Measurements from ENCODE around the gene MRPL52.
"Not testable (repeated sequence)": the region's sequence is repeated elsewhere in the genome, so short reads cannot be mapped to it uniquely, and the experiment has no call there.

The MRPL52 gene

DNA sequence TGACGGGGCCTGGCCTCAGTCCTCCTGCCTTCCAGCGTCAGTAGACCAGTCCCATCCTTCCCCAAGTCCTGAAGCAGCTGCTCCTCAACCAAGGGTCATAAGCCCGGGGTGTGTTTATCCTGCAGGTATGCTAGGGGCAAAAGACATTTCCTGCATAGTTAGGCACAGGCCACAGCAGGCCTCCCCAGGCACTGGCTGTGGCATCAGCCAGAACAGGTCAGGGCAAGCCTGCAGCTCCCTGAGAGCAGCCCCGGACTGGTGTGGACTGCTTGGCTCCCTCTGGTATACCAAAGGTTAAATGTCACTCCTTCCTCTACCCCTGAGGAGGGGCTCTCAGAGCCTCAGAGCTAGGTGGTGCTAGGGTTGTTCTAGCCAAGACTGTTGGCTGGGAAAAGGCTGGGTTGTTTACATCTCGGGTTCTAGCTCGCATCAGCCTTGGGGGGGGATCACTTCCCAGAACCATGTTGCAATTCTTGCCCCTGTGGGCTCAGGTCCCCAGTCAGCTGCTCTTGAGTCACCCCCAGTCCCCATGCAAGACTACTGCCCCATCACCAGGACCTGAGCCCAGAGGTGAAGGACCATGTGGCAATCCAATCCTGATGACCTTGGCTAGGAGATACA is 9.6 kb downstream of the MRPL52 start:
- DNase-seq = no peak

DNA sequence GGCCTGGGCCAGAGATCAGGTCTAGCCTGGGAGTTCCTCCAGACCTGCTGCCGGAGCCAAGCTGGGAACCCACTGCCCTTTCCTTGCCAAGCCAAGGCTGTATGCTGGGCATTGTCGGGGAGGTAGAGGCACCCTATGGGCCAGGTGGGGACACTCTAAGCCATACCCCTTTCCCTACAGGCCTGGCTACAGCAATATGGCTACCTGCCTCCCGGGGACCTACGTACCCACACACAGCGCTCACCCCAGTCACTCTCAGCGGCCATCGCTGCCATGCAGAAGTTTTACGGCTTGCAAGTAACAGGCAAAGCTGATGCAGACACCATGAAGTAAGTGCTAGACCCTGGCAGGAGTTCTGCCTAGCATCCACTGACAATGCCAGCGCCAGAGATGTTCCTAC is 11.6 kb downstream of the MRPL52 start:
- no peak for DNase-seq

DNA sequence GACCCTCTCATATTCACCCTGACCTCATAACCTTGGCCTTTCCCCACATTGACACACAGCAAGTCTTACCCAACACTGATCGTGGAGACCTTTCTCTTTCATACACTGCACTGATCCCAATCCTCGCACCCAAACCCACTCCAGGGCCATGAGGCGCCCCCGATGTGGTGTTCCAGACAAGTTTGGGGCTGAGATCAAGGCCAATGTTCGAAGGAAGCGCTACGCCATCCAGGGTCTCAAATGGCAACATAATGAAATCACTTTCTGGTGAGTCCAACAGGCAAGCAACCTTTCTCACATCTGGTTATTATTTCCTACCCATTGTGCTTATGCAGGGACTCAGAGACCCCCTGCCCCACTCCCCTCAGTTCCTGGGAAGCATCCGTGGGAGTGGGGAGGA is 12.1 kb downstream of the MRPL52 start:
- DNase-seq = no peak

DNA sequence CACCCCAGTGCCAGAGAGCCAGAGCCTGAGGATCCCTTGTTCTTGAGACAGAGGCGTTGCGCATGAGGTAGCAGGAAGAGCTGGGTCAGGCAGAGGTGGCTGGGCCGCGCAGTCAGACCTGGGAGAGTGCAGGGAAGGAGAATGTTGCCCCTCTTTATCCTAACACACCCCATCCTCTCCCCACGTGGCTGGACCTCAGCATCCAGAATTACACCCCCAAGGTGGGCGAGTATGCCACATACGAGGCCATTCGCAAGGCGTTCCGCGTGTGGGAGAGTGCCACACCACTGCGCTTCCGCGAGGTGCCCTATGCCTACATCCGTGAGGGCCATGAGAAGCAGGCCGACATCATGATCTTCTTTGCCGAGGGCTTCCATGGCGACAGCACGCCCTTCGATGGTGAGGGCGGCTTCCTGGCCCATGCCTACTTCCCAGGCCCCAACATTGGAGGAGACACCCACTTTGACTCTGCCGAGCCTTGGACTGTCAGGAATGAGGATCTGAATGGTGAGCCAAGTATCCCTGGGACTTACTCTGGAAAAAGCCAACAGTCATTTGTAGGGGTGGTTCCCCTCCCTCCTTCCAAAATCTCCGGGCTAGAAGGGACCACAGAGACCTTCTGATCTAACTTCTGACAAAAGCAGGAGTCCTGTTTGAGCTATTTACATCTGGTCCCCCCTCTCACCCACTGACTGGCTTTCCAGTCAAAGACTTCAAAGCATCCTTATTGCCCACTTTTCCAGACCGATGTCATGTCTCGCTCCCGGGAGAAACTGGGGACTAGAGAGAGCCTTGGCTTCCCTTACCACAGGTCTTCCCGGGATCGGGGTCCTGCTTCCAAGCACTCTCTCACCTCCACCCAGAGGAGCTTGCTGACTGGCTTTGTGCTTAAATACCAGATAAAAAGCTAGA is 12.8 kb downstream of the MRPL52 start:
- DNase-seq = no peak

DNA sequence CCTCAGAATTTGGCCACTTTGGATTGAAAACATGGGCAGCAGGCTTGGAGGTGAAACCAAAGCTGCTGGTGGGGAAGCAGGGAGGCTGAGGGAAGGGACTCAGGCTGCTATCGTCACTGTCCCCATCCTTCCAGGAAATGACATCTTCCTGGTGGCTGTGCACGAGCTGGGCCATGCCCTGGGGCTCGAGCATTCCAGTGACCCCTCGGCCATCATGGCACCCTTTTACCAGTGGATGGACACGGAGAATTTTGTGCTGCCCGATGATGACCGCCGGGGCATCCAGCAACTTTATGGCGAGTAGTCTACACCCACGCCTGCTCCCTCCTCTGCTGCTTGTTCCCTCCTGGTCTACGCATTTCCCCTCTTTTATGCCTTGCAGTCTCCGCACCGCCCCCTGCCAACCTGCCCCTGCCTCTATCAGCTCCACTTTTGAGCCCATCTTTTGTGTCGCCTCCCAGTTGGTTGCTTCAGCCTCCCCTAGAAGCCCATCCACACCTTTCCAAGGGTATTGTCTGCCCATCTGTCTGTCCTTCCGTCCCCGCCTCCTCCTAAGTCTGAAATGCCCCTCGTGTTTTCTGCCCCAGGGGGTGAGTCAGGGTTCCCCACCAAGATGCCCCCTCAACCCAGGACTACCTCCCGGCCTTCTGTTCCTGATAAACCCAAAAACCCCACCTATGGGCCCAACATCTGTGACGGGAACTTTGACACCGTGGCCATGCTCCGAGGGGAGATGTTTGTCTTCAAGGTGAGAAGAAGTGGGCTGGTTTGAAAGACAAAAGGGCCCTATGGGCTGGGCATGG is 13.6 kb downstream of the MRPL52 start:
- no peak for DNase-seq

DNA sequence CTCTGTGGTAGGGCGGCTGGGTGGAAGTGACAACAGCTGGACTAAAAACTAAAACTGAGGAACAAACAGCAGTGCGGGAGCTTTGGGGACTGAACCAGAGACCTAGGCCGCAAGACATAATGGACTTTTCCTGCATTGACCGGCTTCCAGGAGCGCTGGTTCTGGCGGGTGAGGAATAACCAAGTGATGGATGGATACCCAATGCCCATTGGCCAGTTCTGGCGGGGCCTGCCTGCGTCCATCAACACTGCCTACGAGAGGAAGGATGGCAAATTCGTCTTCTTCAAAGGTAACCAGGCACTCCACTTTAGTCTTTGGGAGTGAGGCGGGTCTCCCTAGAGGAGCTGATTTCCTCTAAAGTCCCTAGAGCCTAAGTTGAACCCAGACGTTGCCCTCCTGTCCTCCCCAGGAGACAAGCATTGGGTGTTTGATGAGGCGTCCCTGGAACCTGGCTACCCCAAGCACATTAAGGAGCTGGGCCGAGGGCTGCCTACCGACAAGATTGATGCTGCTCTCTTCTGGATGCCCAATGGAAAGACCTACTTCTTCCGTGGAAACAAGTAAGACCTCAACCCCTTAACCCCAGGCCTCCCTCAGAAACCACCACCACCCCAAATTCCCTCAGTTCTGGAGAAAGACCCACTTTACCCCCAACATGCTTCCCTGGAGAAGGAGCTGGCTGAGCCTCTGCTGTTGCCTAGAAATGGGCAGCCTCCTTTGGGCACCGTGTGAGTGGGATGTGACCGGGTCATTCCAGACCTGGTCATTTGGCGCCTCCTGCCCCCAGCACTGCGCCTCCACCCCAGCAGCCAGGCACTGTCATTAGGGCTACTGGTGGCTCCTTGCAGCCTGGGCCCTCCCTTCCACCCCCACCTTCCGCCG is 14.8 kb downstream of the MRPL52 start:
- no peak for DNase-seq

DNA sequence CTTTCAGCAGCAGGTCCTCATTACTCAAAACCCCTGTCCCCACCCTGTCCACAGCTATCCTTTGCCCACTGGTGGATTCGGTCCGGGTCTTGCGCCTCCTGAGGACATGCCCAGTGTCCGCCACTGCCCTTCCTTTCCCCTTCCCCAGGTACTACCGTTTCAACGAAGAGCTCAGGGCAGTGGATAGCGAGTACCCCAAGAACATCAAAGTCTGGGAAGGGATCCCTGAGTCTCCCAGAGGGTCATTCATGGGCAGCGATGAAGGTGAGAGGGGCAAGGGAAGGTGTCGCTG is 15.4 kb downstream of the MRPL52 start:
- no peak for DNase-seq

DNA sequence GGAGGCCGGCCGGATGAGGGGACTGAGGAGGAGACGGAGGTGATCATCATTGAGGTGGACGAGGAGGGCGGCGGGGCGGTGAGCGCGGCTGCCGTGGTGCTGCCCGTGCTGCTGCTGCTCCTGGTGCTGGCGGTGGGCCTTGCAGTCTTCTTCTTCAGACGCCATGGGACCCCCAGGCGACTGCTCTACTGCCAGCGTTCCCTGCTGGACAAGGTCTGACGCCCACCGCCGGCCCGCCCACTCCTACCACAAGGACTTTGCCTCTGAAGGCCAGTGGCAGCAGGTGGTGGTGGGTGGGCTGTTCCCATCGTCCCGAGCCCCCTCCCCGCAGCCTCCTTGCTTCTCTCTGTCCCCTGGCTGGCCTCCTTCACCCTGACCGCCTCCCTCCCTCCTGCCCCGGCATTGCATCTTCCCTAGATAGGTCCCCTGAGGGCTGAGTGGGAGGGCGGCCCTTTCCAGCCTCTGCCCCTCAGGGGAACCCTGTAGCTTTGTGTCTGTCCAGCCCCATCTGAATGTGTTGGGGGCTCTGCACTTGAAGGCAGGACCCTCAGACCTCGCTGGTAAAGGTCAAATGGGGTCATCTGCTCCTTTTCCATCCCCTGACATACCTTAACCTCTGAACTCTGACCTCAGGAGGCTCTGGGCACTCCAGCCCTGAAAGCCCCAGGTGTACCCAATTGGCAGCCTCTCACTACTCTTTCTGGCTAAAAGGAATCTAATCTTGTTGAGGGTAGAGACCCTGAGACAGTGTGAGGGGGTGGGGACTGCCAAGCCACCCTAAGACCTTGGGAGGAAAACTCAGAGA is 16.3 kb downstream of the MRPL52 start:
- no peak for DNase-seq

DNA sequence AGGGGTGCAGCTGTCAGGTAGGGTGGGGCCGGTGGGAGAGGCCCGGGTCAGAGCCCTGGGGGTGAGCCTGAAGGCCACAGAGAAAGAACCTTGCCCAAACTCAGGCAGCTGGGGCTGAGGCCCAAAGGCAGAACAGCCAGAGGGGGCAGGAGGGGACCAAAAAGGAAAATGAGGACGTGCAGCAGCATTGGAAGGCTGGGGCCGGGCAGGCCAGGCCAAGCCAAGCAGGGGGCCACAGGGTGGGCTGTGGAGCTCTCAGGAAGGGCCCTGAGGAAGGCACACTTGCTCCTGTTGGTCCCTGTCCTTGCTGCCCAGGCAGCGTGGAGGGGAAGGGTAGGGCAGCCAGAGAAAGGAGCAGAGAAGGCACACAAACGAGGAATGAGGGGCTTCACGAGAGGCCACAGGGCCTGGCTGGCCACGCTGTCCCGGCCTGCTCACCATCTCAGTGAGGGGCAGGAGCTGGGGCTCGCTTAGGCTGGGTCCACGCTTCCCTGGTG is 17.2 kb downstream of the MRPL52 start:
- no peak for DNase-seq

DNA sequence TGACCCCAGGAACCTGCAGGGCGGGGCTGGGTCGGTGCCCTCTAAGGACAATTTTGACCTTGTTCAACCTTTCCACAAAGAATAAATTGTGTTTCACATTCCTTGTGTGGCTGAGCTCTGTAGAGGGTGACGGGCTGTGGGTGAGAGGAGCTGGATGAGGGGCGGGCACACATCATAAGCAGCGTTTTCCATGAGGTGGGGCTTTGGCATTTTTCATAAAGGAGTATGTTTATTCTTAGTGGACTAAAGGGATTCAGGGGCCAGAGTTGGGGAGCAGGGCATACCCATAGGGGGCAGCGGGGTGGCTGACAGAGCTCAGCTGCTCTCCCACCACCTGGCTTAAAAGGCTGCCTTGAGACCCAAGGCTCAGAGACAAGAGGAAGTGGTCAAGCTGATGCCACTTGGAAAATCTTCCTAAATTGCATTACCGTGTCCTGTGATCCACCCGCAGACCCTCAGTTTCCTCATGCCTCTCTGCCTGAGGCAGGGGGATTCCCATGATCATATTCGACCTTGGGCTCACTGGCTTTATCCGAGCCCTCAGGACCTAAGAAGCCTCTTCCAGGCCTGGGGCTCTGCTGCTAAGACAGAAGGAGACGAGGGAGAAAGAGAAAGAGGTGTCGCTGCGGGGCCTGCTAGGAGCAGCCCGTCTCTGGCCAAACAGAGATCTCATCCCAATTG is 18.1 kb downstream of the MRPL52 start:
- no peak for DNase-seq

DNA sequence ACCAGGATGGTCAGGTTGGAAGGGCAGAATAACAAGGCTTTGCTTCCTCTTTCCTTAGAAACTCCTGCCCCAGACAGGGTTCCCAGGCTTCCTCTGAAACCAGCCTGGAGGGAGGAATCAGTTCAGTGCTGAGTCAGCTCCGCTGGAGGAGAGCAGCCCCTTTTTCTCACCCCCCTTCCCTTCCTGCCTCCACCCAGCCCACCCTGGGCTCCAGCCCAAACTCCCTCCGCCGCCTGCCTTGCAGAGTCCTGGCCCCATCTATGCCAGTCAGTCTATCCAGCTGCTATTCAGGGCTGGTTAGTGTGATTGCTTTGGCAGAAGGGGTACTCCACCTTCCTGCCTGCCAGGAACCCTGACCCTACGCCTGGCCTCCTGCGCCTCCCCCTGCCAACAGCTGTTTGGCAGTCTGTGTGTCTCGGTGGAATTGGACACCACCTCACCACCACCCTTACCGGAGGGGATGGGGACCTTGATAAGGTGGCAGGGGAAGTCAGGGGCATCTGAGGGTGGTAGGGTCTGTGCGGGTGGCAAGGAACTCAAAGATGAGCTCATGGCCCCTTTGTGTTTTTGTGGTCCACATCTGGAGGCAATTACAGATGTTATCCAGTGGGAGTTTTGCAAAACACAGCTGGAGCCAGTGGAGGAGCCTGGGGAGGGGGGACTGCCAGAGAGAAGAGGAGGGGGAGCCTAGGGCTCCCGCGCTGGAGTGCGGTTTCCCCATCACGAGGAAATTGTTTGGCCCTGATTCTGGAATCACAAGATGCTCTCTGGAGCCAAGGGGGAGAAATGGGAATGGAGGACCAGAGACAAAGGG is 18.9 kb downstream of the MRPL52 start:
- no peak for DNase-seq

DNA sequence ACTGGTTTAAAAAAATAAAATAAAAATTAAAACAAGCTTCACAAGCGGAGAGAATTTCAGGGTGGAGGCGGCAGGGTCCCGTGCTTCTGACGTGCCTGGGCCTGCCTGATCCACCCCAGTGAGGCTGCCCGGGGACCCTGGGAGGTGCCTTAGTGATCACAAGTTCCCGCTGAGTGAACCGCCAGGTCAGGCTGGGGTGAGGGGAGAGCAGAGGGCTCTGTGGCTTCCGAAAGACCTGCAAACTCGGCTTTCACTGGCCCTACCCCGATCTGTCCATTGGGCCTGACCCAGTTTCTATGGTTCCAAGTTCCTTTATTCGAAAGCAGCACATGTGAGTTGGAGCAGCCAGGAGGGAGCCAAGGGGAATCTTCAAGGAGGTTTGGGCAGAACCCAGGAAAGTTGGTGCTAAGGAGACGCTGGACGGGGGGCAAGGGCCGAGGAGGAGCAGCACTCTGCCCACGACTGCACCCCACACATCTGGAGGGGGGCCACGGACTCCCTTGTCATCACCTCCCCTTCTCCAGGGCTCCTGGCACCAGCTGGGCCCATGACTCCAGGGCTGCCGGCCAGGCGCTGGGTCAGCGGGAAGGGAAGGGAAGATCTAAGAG is 19.6 kb downstream of the MRPL52 start:
- DNase-seq = no peak

DNA sequence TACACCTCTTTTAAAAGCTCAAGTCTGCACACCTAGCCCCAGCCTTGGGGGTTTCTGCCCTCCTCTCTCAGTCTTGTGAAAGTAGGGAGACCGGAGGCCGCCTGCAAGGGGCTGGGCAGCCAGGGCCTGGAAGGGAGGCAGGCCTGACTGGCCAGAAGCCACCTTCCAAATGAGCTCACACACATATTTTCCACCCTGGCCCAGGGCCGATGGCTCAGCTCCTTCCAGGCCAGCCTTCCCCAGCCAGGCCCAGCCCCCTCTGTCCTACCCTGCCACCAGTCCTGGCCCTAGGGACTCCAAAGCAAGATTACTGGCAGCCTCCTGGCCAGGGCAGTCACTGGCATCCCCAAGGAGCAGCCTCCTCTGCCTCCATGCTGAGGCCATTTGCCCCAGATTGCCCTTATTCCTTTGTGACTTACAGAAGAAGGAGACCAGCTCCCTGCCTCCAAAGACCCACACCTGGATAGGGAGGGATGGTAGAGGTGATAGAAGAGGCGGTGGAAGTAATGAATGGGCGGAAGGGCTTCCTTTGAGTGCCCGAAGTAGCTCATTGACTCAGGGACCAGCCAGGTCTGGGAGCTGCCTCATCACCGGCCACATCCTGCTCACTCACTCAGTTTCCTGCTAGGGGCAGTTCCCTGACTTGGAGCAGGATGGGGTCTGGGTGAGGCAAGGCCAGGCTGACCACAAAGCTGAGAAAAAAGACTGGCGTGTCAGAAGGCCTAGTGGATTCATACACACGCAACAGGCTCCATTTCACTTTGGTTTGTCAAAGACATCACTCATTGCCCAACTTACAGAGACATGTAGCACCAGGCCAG is 21.5 kb downstream of the MRPL52 start:
- DNase-seq = no peak

DNA sequence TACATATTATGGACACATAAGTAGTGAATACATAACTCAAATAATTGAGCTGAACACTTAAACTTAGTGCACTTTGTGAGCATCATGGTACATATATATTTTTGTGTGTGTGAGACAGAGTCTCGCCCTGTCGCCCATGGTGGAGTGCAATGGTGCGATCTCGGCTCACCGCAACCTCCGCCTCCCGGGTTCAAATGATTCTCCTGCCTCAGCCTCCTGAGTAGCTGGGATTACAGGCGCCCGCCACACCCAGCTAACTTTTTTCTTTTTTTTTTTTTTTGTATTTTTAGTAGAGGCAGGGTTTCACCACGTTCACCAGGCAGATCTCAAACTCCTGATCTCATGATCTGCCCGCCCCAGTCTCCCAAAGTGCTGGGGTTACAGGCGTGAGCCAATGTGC is 22.5 kb downstream of the MRPL52 start:
- DNase-seq = not testable (repeated sequence)

DNA sequence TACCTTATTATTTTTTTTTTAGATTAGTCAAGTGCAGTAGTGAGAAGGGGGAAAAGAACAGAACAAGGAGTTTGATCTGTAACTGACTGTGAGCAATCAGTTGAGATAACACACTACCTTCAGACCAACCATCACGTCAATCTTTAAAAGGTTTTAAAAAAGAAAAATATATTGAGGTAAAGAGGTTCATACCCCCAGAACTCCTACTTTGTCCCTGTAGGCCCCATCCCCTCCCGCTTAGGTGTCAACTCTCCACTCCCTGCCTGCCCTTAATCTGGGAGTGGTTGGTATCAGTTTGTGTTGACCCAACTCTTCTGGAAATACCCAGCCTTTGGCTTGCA is 22.9 kb downstream of the MRPL52 start:
- DNase-seq = no peak

DNA sequence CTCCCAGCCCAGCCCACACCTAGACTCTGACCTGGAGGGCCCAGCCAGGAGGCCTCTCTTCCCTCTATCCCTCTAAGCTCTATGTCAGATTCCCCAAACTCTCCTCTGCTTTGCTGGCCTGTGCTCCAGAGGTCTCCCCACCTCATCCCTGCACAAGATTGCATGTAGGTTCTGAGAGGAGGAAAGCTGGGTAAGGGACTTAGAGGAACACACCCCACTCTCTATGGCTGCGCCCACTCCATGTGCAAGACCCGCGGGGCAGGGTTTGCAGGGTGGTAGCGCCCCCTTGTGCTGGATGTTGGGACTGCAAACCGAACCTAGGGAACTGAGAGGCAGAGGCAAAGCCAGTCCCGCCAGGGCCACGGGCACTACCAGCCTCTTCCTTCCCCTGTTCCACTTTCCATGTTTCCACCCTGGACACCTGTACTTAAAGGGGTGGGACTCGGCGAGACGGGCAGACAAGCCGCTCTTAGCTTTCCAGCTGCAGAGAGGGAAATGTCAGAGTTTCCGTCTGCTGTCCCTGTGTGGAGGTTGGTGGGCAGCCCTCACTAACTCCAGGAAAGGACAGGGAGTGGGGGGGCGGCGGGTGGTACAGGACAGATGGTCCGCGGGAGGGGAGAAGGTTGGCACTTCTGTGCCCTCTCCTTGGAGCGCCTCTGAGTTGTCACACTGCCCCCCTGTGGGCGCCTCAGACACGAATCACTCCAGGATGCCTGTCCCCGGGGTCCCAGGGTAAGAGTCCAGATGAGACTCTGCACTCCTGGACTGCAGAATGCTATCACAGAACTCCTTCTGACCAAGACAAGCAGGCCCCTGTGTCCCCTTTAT is 23.5 kb downstream of the MRPL52 start:
- peak; percentile 80 to 93 for DNase-seq

DNA sequence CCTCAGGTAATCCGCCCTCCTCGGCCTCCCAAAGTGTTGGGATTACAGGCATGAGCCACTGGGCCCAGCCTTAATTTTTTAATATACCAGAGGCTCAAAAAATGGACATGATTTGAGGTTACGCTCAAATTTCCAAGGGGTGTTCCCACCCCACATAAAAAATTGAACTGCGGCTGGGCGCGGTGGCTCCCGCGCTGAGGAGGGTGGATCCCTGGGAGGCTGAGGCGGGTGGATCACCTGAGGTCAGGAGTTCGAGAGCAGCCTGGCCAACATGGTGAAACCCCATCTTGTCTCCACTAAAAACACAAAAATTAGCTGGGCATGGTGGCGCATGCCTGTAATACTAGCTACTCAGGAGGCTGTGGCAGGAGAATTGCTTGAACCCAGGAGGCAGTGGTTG is 24.6 kb downstream of the MRPL52 start:
- not testable (repeated sequence) for DNase-seq

Data from activated CD4-positive, alpha-beta T cell treated with anti-CD3 and anti-CD28 coated beads for 4 hours (primary cell).